ENCODE data around the gene TSPEAR. TPM values are rescaled to one million over a fixed set of nuclear protein-coding genes. Genes with fewer than 3 reads are reported as not detected.
A peak's percentile ranks its signal among the peaks of the same experiment; 100 is the strongest.

The TSPEAR gene
- total and polyA plus RNA-seq, 3 donors from 2014 or later = 0.53 to 0.62 (median 0.55) TPM

GRCh38 chr21:44466996-44467858 is 244.1 kb downstream of the TSPEAR start:
- Histone ChIP-seq H3K36me3 (ENCODE audit: low read depth, missing control alignments) (no peaks in the 10 kb centered on the region), H3K27ac (no peak overlapping the region), H3K9me3 (no peaks in the 10 kb centered on the region), H3K27me3 (no peaks in the 10 kb centered on the region), H3K4me3 (no peak overlapping the region), H3K4me1 (no peaks in the 10 kb centered on the region)
- TF ChIP-seq CTCF (IDR thresholded peaks at IDR 0.05) = no peak
- no peak for TF ChIP-seq POLR2A (IDR thresholded peaks at IDR 0.05)
- no peak for DNase-seq
- intact Hi-C loops (cut with DNase I; ENCODE audit: low total_unique reads) = no loop called here
- 91 to 96% methylated on average over 22 to 30 of the region's 36 CpGs for WGBS, 2 donors

- H3K27me3 ChIP-seq = no peaks in the 10 kb centered on the region
- no peaks in the 10 kb centered on the region for H3K4me1 ChIP-seq
- H3K4me3 ChIP-seq = no peak overlapping the region
- H3K36me3 ChIP-seq (ENCODE audit: low read depth, missing control alignments) = no peaks in the 10 kb centered on the region
- no peak for TF ChIP-seq POLR2A (IDR thresholded peaks at IDR 0.05)
- intact Hi-C loops (cut with DNase I; ENCODE audit: low total_unique reads) = no loop called here
- H3K9me3 ChIP-seq = no peaks in the 10 kb centered on the region
- no peak for DNase-seq
- 89% methylated on average over 11 to 16 of the region's 16 CpGs for WGBS, 2 donors
- no peak overlapping the region for H3K27ac ChIP-seq
These were observed 244.9 kb downstream of the TSPEAR start for GRCh38 chr21:44466351-44466954.

- no peak for TF ChIP-seq CTCF (IDR thresholded peaks at IDR 0.05)
- TF ChIP-seq POLR2A (IDR thresholded peaks at IDR 0.05) = no peak
- no peaks in the 10 kb centered on the region for H3K4me1 ChIP-seq
- no peak overlapping the region for H3K27ac ChIP-seq
- no peaks in the 10 kb centered on the region for H3K27me3 ChIP-seq
- intact Hi-C loops (cut with DNase I; ENCODE audit: low total_unique reads) = no loop called here
- H3K36me3 ChIP-seq (ENCODE audit: low read depth, missing control alignments) = no peaks in the 10 kb centered on the region
- WGBS, 2 donors = 73 to 91% methylated on average over 7 to 12 of the region's 12 CpGs
- no peak overlapping the region for H3K4me3 ChIP-seq
- H3K9me3 ChIP-seq = no peaks in the 10 kb centered on the region
- DNase-seq = no peak
These were observed 247.0 kb downstream of the TSPEAR start for GRCh38 chr21:44464351-44464750.

- H3K4me3 ChIP-seq = no peak overlapping the region
- H3K9me3 ChIP-seq = no peaks in the 10 kb centered on the region
- H3K27me3 ChIP-seq = no peaks in the 10 kb centered on the region
- 36 to 39% methylated on average over 9 to 30 of the region's 30 CpGs for WGBS, 2 donors
- DNase-seq = peak; percentile 57
- no peak overlapping the region for H3K27ac ChIP-seq
- no peaks in the 10 kb centered on the region for H3K4me1 ChIP-seq
- intact Hi-C loops (cut with DNase I; ENCODE audit: low total_unique reads) = no loop called here
- no peaks in the 10 kb centered on the region for H3K36me3 ChIP-seq (ENCODE audit: low read depth, missing control alignments)
- no peak for TF ChIP-seq CTCF (IDR thresholded peaks at IDR 0.05)
- no peak for TF ChIP-seq POLR2A (IDR thresholded peaks at IDR 0.05)
These were observed 247.6 kb downstream of the TSPEAR start for GRCh38 chr21:44463724-44464123.

GRCh38 chr21:44462834-44463200 is 248.6 kb downstream of the TSPEAR start:
- Histone ChIP-seq H3K4me3 (no peak overlapping the region), H3K9me3 (no peaks in the 10 kb centered on the region), H3K27me3 (no peaks in the 10 kb centered on the region), H3K36me3 (ENCODE audit: low read depth, missing control alignments) (no peaks in the 10 kb centered on the region), H3K4me1 (no peaks in the 10 kb centered on the region), H3K27ac (no peak overlapping the region)
- WGBS, 2 donors = 88 to 90% methylated on average over 9 to 11 of the region's 11 CpGs
- DNase-seq = no peak
- intact Hi-C loops (cut with DNase I; ENCODE audit: low total_unique reads) = no loop called here
- TF ChIP-seq POLR2A (IDR thresholded peaks at IDR 0.05) (no peak), CTCF (IDR thresholded peaks at IDR 0.05) (no peak)

Data from testis (tissue), 3 donors.